NCI-H2029 (cell line): Measurements from ENCODE around the gene NKD2.
A peak's percentile ranks its signal among the peaks of the same experiment; 100 is the strongest.

ENCODE experiments used
- DNase-seq: peaks from one replicate; lab custom pipeline; 2025; lab: John Stamatoyannopoulos, UW

Gene NKD2

GRCh38 chr5:1030801-1031271 is 22.2 kb downstream of the NKD2 start:
- DNase-seq = no peak

- DNase-seq = no peak
Measured at GRCh38 chr5:1031306-1031959, 22.8 kb downstream of the NKD2 start.

- no peak for DNase-seq
Measured at GRCh38 chr5:1032011-1032410, 23.4 kb downstream of the NKD2 start.

- DNase-seq = no peak
Measured at GRCh38 chr5:1032551-1033027, 24.0 kb downstream of the NKD2 start.

- DNase-seq = no peak
Measured at GRCh38 chr5:1033178-1033577, 24.6 kb downstream of the NKD2 start.

- no peak for DNase-seq
Measured at GRCh38 chr5:1033606-1034420, 25.2 kb downstream of the NKD2 start.

GRCh38 chr5:1034421-1034905 is 25.9 kb downstream of the NKD2 start:
- no peak for DNase-seq

GRCh38 chr5:1034986-1035385 is 26.4 kb downstream of the NKD2 start:
- no peak for DNase-seq

GRCh38 chr5:1035421-1036405 is 27.1 kb downstream of the NKD2 start:
- no peak for DNase-seq

- DNase-seq = no peak
Measured at GRCh38 chr5:1036504-1037122, 28.0 kb downstream of the NKD2 start.

- DNase-seq = peak; percentile 13
Measured at GRCh38 chr5:1037123-1037670, 28.6 kb downstream of the NKD2 start.

GRCh38 chr5:1037671-1038416 is 29.2 kb downstream of the NKD2 start:
- no peak for DNase-seq

- no peak for DNase-seq
Measured at GRCh38 chr5:1038417-1039209, 30.0 kb downstream of the NKD2 start.

- no peak for DNase-seq
Measured at GRCh38 chr5:1039210-1039548, 30.6 kb downstream of the NKD2 start.

- no peak for DNase-seq
Measured at GRCh38 chr5:1039706-1040260, 31.2 kb downstream of the NKD2 start.

- DNase-seq = no peak
Measured at GRCh38 chr5:1040571-1040970, 32.0 kb downstream of the NKD2 start.

- no peak for DNase-seq
Measured at GRCh38 chr5:1041225-1042143, 32.9 kb downstream of the NKD2 start.

- DNase-seq = no peak
Measured at GRCh38 chr5:1042626-1043025, 34.0 kb downstream of the NKD2 start.
